ENCODE results near the gene CCL5.

The CCL5 gene

DNA sequence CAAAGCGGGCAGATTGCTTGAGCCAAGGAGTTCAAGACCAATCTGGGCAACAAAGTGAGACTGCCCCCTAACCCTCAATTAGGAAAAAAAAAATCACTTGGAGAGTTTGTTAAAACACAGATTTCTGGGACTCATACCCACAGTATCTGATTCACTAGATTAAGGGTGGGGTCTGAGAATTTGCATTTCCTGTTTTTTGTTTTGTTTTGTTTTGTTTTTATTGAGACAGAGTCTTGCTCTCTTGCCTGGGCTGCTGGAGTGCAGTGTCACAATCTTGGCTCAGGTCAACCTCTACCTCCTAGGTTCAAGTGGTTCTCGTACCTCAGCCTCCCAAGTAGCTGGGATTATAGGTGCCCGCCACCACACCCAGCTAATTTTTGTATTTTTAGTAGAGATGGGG lies 12.6 kb downstream of the CCL5 start:
- no peak for DNase-seq

DNA sequence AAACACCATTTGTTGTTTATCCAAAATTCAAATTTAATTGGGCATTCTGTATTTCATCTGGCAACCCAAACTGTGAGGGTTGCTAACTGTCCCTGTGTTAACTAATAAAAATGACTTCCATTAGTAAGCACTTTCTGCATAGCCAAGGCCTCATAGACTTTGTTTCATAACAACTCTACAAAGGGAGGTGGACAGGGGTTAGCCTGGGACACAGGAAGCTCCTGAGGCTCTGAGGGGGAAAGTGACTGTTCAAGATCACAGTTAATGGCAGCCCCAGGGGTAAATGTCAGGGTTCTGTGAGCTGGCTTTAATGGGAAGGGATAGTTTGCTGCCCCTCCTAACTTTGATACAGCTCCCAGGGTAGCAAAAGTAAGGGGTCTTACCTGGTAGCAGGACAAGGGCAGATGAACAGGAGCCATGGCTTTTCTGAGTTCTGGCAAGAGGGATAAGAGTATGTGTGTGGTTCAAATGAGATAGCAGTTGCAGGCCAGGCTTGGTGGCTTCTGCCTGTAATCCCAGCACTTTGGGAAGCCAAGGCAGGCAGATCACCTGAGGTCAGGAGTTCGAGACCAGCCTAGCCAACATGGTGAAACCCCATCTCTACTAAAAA lies 13.7 kb downstream of the CCL5 start:
- no peak for DNase-seq

DNA sequence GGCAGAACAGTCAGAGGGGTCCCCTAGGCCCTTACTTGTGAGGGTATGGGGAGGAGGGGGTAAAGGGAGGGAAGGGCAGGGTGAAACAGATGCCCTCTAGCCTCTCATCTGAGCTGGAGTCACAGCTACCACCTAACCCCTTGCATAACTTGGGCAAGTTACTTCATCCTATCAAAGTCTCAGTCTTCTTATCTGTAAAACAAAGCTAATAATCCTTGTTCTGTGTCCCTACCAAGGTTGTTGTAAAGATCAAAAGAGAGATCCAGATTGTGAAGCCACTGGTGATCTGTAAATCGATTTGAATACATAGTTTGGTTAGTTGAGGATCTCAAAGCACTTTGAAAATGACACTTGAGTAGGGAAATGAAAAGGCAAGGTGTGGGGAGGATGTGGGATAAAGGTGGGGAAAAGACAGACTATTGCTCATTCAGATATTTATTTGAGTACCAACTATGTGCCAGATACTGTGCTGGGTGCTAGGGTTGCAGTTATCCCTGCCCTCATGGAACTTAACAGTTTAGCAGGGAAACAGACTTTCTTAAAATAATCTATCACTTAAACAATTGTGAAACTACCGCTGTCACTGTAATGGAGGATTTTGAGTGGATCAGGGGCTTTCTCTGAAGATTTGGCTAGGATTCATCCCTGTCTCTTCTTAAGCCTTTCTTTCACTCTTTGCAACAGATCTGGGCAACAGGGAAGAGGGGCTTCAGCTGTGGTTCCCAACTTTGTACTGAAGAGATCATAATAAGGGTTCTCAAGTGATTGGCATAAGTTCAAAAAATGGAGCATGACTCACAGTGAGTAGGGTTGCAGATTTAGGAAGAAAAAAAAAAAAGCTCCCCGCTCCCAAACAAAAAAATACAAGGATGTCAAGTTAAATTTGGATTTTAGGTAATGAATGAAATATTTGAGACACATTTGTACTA lies 14.5 kb downstream of the CCL5 start:
- no peak for DNase-seq

DNA sequence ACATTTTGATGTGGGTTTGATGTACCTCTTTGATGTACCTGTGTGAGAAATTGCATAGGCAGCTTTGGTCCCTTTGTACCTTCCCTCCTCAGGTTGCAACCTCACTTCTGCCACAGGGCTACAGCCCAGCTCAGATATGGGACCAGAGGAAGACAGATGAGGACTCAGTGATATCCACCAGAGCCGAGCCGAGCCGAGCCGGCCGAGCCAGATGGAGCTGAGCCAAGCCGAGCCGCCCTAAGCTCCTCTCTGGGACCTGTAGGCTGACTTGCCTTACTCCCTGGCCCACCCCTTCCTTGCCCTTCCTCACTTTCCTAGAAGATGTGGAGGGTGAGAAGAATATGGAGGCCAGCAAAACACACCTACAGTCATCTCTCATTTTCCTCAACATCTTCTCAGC lies 15.3 kb downstream of the CCL5 start:
- DNase-seq = no peak

DNA sequence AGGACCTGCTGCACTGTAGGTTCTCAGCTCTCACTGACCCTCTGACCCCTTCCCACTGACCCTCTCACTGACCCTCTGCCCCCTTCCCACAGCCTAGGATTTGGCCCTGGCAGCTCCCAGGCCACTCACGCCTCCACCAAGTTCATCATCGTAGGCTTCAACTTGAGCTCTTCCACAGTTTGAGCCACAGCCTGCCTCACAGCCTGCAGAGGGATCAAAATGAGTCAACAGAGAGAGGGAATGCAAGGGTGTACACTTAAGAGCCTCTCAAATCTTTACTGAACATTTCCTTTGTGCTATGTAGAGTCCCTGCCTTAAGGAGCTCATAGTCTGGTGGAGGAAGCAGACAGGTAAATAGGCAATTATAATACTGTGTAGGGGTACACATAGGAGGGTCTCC lies 23.6 kb downstream of the CCL5 start:
- no peak for DNase-seq

DNA sequence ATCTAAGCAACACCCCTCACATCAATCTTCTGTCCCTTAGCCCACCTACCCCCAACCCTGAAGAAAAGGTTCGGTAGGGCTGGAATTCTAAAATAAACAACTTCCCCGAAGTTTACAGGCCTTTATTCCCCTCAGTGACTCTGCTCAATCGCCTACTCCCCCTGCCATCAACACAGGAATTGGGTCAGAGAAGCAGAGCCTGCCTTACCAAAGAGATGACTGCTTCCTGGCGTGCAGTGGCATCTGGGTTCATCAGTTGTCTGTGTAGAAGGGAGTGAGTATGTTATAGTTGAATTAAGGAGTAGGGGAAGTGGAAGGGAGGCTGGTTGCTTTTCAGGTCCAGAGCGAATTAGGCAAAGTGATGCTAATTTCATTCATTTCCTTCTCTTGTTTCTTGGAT lies 24.2 kb downstream of the CCL5 start:
- no peak for DNase-seq

DNA sequence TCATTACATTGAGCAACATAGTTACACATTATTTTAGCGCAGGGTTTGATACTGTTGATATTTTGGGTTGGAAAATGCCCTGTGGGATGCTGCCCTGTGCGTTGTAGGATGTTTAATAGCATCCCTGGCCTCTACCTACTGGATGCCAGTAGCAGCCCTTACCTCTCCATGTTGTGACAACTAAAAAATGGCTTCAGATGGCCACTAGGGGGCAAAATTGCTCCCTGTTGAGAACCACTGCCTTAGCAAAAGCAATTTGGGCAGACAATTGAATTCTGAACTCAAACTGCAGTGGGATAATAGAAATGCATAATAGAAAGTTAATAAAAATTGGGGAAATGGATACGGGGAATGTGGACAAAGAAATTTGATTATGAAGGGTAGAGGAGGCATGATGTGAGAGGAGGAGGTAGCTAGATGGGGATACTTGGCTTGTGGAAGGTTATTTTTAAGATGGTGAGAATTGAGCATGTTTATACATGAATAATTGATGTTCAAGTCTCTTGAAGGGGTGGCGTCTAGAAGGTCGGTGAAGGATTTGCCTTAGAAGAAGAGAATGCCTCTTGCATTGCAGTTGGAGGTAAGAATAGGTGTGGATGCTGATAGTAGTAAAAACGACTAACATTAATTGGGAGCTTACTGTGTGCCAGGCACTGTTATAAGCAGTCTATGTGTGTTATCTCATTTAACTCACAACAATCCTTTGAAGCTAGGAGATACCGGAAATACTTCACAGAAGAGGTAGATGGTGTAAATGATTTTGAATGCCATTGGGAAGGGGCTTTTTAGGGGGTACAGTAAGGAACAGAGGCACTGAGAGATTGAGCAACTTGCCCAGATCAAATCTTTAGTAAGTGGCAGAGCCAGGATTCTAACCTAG lies 30.5 kb downstream of the CCL5 start:
- no peak for DNase-seq

DNA sequence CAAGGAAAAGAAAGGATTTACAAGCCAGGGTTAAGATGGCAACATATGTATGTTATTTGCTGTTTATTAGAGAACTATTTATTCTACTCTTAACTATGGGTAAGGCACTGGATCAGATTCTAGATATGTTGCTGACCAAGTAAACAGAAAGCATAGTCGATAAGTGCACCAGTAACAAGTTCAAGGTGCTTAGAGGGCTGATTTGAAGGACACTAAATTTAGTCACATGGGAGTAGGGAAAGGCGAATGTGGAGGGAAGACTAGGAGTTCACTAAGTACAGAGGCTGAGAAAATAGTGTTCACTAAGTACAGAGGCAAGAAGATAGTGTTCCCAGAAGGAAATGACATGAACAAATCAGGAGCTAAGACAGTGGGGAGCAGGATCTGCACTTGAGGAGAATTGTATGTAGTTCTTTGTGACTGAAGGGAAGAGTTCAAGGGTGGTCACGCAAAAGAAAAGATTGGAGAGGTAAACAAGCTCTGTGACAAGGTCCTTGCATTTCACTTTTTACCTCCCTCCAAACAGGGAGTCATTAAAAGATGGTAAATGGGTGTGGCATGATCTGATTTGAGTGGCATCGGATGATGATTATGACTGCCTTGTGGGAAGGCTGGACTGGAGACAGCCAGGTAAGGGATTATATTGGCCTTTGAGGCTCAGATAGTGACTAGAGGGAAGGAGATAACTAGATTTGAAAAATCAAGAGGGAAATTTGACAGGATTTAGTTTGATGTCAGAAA lies 32.4 kb downstream of the CCL5 start:
- DNase-seq = no peak

DNA sequence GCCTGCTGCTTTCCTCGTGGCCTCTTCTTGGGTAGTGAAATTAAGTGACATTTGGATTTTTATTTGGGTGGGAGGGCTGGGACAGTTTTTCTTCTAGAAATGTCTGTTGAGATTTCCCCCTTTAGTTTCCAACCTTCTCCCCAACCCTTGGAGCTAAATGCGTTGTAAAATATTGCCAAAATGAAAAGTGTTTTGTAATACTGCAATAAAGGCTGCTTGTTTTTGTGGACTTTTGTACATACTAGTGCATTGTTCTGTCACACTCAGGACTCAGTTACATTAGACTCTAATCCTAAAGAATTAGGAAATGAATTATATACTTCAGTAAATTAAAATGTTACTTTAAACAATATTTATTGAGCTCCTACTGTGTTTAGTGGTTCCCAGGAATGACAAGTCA lies 33.2 kb downstream of the CCL5 start:
- no peak for DNase-seq

DNA sequence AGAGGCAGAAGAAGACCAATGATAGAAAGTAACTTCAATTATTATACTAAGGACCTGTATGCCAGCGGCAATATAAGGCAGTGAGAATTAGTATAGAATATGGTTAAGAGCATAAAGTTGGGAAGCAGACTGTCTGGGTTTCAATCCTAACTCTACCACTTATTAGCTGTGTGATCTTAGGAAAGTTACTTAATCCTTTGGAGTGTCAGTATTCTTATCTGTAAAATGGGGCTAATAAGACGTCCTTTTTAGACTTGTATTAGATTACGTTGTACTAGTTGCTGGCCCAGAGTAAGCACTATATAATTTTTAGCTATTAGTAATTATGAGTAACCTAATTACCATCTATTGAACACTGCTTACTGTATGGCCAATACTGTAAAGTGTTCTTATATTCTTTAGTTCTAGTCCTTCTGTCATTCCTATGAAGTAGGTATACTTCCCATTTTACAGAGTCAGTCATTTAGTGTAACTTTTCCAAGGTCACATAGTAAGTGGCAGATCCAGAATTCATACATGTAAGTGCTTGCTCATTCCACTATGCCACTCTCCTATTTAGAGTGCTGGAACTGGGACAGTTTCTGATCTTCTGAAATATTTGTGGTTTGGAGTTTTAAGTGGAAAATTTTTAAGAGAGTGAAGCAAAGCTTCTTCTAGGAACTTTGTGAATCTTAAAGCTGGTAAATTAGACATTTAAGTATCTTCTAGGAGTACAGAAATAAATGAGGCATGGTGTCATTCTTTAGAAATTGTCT lies 33.9 kb downstream of the CCL5 start:
- no peak for DNase-seq

DNA sequence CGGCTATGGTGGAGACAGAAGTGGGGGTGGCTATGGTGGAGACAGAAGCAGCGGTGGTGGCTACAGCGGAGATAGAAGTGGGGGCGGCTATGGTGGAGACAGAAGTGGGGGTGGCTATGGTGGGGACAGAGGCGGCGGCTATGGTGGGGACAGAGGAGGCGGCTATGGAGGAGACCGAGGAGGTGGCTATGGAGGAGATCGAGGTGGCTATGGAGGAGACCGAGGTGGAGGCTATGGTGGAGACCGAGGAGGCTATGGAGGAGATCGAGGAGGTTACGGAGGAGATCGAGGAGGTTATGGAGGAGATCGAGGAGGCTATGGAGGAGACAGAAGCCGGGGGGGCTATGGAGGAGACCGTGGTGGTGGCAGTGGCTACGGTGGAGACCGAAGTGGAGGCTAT lies 35.6 kb downstream of the CCL5 start:
- no peak for DNase-seq

DNA sequence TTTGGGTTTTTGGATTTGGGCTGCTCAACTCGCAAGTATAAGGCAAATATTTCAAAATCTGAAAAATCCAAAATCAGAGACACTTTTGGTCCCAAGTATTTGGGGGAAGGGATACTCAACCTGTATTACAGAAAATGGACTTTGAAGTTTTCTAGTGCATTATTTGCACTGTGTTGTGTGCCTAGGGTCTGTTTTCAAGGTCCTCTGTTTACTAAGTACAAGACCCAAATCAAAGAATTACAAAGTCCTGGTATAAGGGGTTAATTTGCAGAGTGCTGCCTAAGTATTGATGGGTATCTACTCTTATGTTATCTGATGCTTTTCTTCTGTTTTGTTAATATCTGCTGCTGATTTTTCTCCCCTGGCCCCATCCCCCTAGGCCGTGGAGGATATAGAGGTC lies 36.5 kb downstream of the CCL5 start:
- DNase-seq = no peak

DNA sequence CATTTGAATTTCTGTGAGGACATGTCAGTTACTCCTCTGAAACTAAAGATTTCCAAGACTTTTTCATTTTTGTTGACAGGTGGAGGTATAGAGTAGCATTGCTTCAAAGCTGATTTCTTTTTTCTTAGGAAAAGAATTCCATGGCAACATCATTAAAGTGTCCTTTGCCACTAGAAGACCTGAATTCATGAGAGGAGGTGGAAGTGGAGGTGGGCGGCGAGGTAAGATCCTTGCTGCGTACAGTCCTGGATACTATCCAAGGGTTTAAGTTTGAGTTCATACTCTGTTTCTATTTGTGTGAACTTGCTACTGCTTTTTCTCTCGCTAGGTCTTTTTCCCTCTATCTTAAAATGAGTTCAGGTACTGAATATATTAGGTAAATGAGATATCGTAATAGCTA lies 37.9 kb downstream of the CCL5 start:
- DNase-seq = no peak

DNA sequence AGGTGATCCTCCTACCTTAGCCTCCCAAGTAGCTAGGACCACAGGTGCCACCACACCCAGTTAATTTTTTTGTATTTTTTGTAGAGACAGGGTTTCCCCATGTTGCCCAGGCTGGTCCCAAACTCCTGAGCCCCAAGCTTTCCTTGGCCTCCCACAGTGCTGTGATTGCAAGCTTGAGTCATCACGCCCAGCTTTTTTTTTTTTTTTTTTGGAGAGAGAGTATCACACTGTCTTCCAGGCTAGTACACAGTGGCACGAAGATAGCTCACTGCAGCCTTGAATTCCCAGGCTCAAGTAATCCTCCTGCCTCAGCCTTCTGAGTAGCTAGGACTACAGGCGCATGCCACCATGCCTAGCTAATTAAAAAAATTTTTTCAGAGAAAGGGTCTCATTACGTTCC lies 38.7 kb downstream of the CCL5 start:
- DNase-seq = no peak

DNA sequence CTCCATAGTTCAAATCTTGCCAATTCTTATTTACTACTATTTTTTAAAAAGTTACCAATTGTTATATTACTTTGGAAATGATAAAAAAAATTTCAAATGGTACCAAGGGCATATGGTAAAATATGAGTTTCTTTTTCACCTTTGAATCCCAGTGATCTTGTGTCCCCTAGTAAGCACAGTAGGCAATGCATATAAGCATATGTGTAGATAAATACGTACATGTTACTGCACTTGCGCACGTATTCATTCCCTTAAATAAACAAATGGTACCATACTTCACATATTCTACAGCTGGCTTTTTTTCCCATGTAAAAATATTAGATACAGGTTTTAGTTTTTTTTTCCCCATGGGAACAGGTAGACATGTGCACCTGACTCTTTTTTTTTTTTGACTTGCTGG lies 39.1 kb downstream of the CCL5 start:
- DNase-seq = no peak

DNA sequence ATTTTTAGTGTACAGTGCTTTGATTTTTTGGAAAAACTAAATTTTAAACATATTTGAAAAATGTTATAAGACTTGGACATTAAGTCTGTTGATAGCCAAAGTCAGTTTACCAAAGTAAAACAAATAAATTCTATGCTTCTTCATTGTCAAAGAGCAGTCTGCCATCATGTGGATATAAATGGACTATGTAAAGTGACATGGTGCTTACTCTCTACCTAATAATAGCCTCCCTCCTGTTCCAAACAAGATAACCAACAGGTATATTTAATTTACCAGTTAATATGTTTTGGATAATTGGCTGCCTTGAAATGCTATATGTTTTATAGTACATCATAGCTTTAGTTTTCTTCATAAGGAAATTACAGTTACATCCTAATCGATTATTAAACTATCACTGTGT lies 55.0 kb downstream of the CCL5 start:
- DNase-seq = no peak
